Common myeloid progenitor, CD34-positive (primary cell): ENCODE data around the gene CDC42BPB.

Experiments used
- CTCF ChIA-PET: fragments of 350-600 bp; sonication (Branson Sonifier 250); formaldehyde crosslinking; loops from one replicate; lab custom pipeline; 2021; ENCODE audit warnings: antibody characterized with exemption; lab: Charles Lee
- POLR2A ChIA-PET: fragments of 350-600 bp; sonication (Branson Sonifier 250); formaldehyde crosslinking; loops from one replicate; lab custom pipeline; 2021; ENCODE audit warnings: antibody characterized with exemption; lab: Charles Lee
- DNase-seq, 3 donors: peaks; one replicate each; pipeline versions ENCODE4 v3.0.0 to v3.0.0-alpha.2; 2013
- H3K27ac ChIP-seq, 2 experiments: 1 replicate in 1 of 2; 2 replicates in 1 of 2; pipeline ENCODE4 v1.7.0; 2013; ENCODE audit warnings: inconsistent platforms in 2 of 2, low read length in 2 of 2, mild to moderate bottlenecking in 2 of 2, low read depth in 1 of 2, moderate library complexity in 1 of 2; ENCODE audit not compliant: severe bottlenecking in 2 of 2, insufficient read depth in 1 of 2, poor library complexity in 1 of 2
- H3K27me3 ChIP-seq, 5 experiments: replicated peaks in 2 of 5; 1 replicate in 3 of 5; 2 replicates in 2 of 5; pipeline versions ENCODE4 v1.6.1 to v1.7.0; 2013; ENCODE audit warnings: low read length in 4 of 5, mild to moderate bottlenecking in 2 of 5, moderate library complexity in 2 of 5, inconsistent platforms in 1 of 5; ENCODE audit not compliant: insufficient read depth in 5 of 5, control insufficient read depth in 4 of 5
- H3K36me3 ChIP-seq, 4 experiments: 1 replicate in 2 of 4; 2 replicates in 2 of 4; pipeline versions ENCODE4 v1.6.1 to v1.7.0; 2013; ENCODE audit warnings: low read length in 3 of 4, control low read depth in 1 of 4, mild to moderate bottlenecking in 1 of 4; ENCODE audit not compliant: control insufficient read depth in 4 of 4, insufficient read depth in 4 of 4
- H3K4me1 ChIP-seq, 4 experiments: 1 replicate in 3 of 4; 2 replicates in 1 of 4; pipeline versions ENCODE4 v1.6.1 to v1.7.1; 2013; ENCODE audit warnings: low read length in 3 of 4, mild to moderate bottlenecking in 3 of 4, control low read depth in 1 of 4, inconsistent platforms in 1 of 4, moderate library complexity in 1 of 4; ENCODE audit not compliant: control insufficient read depth in 4 of 4, insufficient read depth in 4 of 4; ENCODE audit errors: control extremely low read depth in 1 of 4
- H3K4me3 ChIP-seq, 7 experiments: 1 replicate in 4 of 7; 2 replicates in 3 of 7; pipeline versions ENCODE4 v1.5.1 to v1.7.0; 2013; ENCODE audit warnings: mild to moderate bottlenecking in 7 of 7, low read length in 6 of 7, moderate library complexity in 6 of 7, inconsistent platforms in 2 of 7, low read depth in 2 of 7, control low read depth in 1 of 7; ENCODE audit not compliant: insufficient read depth in 4 of 7, control insufficient read depth in 1 of 7; ENCODE audit errors: extremely low read depth in 1 of 7
- H3K9me3 ChIP-seq, 5 experiments: 1 replicate in 4 of 5; 2 replicates in 1 of 5; pipeline versions ENCODE4 v1.6.1 to v1.7.1; 2013; ENCODE audit warnings: low read length in 4 of 5, mild to moderate bottlenecking in 2 of 5, inconsistent platforms in 1 of 5, low read depth in 1 of 5, moderate library complexity in 1 of 5; ENCODE audit not compliant: control insufficient read depth in 4 of 5, insufficient read depth in 2 of 5; ENCODE audit errors: control extremely low read depth in 1 of 5
- WGBS: methylation state at CpG from one replicate; pipeline ENCODE4 v1.1.5; 2013; ENCODE audit not compliant: insufficient coverage; 5-methylcytosine and 5-hydroxymethylcytosine counted together

The CDC42BPB gene

GRCh38 chr14:102903889-102904512 is 153.3 kb downstream of the CDC42BPB start:
- DNase-seq: no peak
- WGBS: 93% methylated on average over 4 of the region's 7 CpGs
- CTCF ChIA-PET: no interaction called here

GRCh38 chr14:102903248-102903888 is 154.0 kb downstream of the CDC42BPB start:
- Histone ChIP-seq H3K27ac (no peak overlapping the region), H3K36me3 (peaks cover 0 to 40% (median 25%) of the 10 kb centered on the region in 4 experiments), H3K4me1 (peaks cover 12 to 30% (median 25%) of the 10 kb centered on the region in 4 experiments), H3K4me3 (no peak overlapping the region), H3K9me3 (no peaks in the 10 kb centered on the region), H3K27me3 (no peaks in the 10 kb centered on the region)
- CTCF ChIA-PET: interaction anchor here (0.6 kb wide), 1 partner anchor 75 kb away, joined by 3 read pairs; no protein-coding TSS in a partner anchor
- POLR2A ChIA-PET: no interaction called here
- no peak for DNase-seq
- 98% methylated on average over 26 of the region's 29 CpGs for WGBS

More at GRCh38 chr14:102903889-102904512, 153.3 kb downstream of the CDC42BPB start:
- POLR2A ChIA-PET: no interaction called here
- Histone ChIP-seq H3K4me3 (no peak overlapping the region), H3K27ac (no peak overlapping the region), H3K36me3 (peaks cover 0 to 35% (median 25%) of the 10 kb centered on the region in 4 experiments), H3K4me1 (peaks cover 12 to 30% (median 25%) of the 10 kb centered on the region in 4 experiments), H3K27me3 (no peaks in the 10 kb centered on the region), H3K9me3 (no peaks in the 10 kb centered on the region)

- Histone ChIP-seq H3K4me3 (no peak overlapping the region), H3K27ac (no peak overlapping the region), H3K36me3 (peaks cover 0 to 43% (median 30%) of the 10 kb centered on the region in 4 experiments), H3K27me3 (no peaks in the 10 kb centered on the region), H3K4me1 (peaks cover 12 to 30% (median 25%) of the 10 kb centered on the region in 4 experiments), H3K9me3 (no peaks in the 10 kb centered on the region)
- CTCF ChIA-PET: interaction anchor here (0.6 kb wide), 2 partner anchors 11 to 76 kb away, joined by 3 read pairs; no protein-coding TSS in a partner anchor
- POLR2A ChIA-PET: no interaction called here
- WGBS: 98% methylated on average over 11 of the region's 12 CpGs
- no peak for DNase-seq
These were observed 154.7 kb downstream of the CDC42BPB start for GRCh38 chr14:102902523-102903247.

GRCh38 chr14:102902086-102902485 is 155.3 kb downstream of the CDC42BPB start:
- CTCF ChIA-PET: no interaction called here
- Histone ChIP-seq H3K9me3 (no peaks in the 10 kb centered on the region), H3K27me3 (no peaks in the 10 kb centered on the region), H3K4me1 (peaks cover 12 to 30% (median 25%) of the 10 kb centered on the region in 4 experiments), H3K4me3 (peak overlapping the region in 2 of 7 experiments; percentile 52 to 60), H3K27ac (no peak overlapping the region), H3K36me3 (peaks cover 0 to 40% (median 28%) of the 10 kb centered on the region in 4 experiments)
- POLR2A ChIA-PET: no interaction called here
- no peak for DNase-seq
- WGBS: 71% methylated on average over 5 of the region's 7 CpGs

GRCh38 chr14:102901633-102902032 is 155.7 kb downstream of the CDC42BPB start:
- peak overlapping the region in 4 of 7 experiments; percentile 11 to 60 (median 32) for H3K4me3 ChIP-seq
- POLR2A ChIA-PET: no interaction called here
- CTCF ChIA-PET: interaction anchor here (1.0 to 1.2 kb wide), 2 partner anchors 10 to 16 kb away, joined by 3 read pairs; no protein-coding TSS in a partner anchor
- peaks cover 0 to 35% (median 25%) of the 10 kb centered on the region in 4 experiments for H3K36me3 ChIP-seq
- WGBS: 0% methylated on average over 3 of the region's 4 CpGs
- no peaks in the 10 kb centered on the region for H3K9me3 ChIP-seq
- DNase-seq: peak; percentile 32 to 84 (median 77)
- H3K4me1 ChIP-seq: peaks cover 12 to 30% (median 25%) of the 10 kb centered on the region in 4 experiments
- peak overlapping the region in 1 of 2 experiments; percentile 36 for H3K27ac ChIP-seq
- H3K27me3 ChIP-seq: no peaks in the 10 kb centered on the region

- Histone ChIP-seq H3K4me3 (peak overlapping the region in 4 of 7 experiments; percentile 11 to 52 (median 31)), H3K27ac (peak overlapping the region in 1 of 2 experiments; percentile 36), H3K27me3 (no peaks in the 10 kb centered on the region), H3K4me1 (peaks cover 12 to 30% (median 25%) of the 10 kb centered on the region in 4 experiments), H3K9me3 (no peaks in the 10 kb centered on the region), H3K36me3 (peaks cover 0 to 33% (median 24%) of the 10 kb centered on the region in 4 experiments)
- WGBS: 56% methylated on average over 35 of the region's 39 CpGs
- DNase-seq: peak in 2 of 3 donors; percentile 47 to 63
- CTCF ChIA-PET: interaction anchor here (1.0 to 1.2 kb wide), 2 partner anchors 11 to 17 kb away, joined by 3 read pairs; no protein-coding TSS in a partner anchor
- POLR2A ChIA-PET: no interaction called here
These were observed 156.4 kb downstream of the CDC42BPB start for GRCh38 chr14:102900631-102901571.
